Keratinocyte (primary cell): ENCODE results near the gene PRR3. TPM values are rescaled to one million over a fixed set of nuclear protein-coding genes. Genes with fewer than 3 reads are reported as not detected.

Experiments
- DNase-seq: peaks from one replicate; pipeline ENCODE4 v3.0.0-alpha.2; 2011; ENCODE audit warnings: low read depth, missing footprints, low spot score
- FAIRE-seq: peaks from 2 replicates; lab custom pipeline; 2011; peaks lifted over from hg19 to GRCh38; lab: Jason Lieb, UNC
- H2AFZ ChIP-seq: 2 replicates; pipeline ENCODE4 v1.6.0; 2012; ENCODE audit warnings: low read length, control low read depth, inconsistent platforms; ENCODE audit not compliant: control insufficient read depth
- H3K27ac ChIP-seq: 2 replicates; pipeline ENCODE4 v1.5.1; 2011; ENCODE audit warnings: low read length; ENCODE audit not compliant: control insufficient read depth, insufficient read depth
- H3K27me3 ChIP-seq: 3 replicates; pipeline ENCODE4 v1.6.0; 2011; ENCODE audit warnings: low read length; ENCODE audit not compliant: control insufficient read depth, insufficient read depth; ENCODE audit errors: extremely low read depth
- H3K36me3 ChIP-seq, 2 experiments: 2 replicates in 1 of 2; 3 replicates in 1 of 2; pipeline ENCODE4 v1.5.1; 2011; ENCODE audit warnings: low read length in 2 of 2, mild to moderate bottlenecking in 1 of 2; ENCODE audit not compliant: control insufficient read depth in 2 of 2, insufficient read depth in 2 of 2; ENCODE audit errors: extremely low read depth in 1 of 2
- H3K4me1 ChIP-seq: 3 replicates; pipeline ENCODE4 v1.5.1; 2011; ENCODE audit warnings: low read length; ENCODE audit not compliant: control insufficient read depth, insufficient read depth; ENCODE audit errors: extremely low read depth
- H3K4me2 ChIP-seq: 3 replicates; pipeline ENCODE4 v1.6.0; 2011; ENCODE audit warnings: low read depth, low read length; ENCODE audit not compliant: control insufficient read depth, insufficient read depth; ENCODE audit errors: extremely low read depth
- H3K4me3 ChIP-seq, 3 experiments: fragments of 200-600 bp in 1 of 3; sonication (generic) in 1 of 3; 2 replicates in 2 of 3; 3 replicates in 1 of 3; pipeline ENCODE4 v1.5.1; 2011 to 2016; ENCODE audit warnings: low read length in 3 of 3, mild to moderate bottlenecking in 3 of 3, control low read depth in 2 of 3, inconsistent platforms in 1 of 3, low read depth in 1 of 3, mixed read lengths in 1 of 3, mixed run types in 1 of 3, moderate library complexity in 1 of 3; ENCODE audit not compliant: control insufficient read depth in 2 of 3, insufficient read depth in 2 of 3; ENCODE audit errors: extremely low read depth in 1 of 3
- H3K79me2 ChIP-seq: 2 replicates; pipeline ENCODE4 v1.6.0; 2012; ENCODE audit warnings: low read length; ENCODE audit not compliant: control insufficient read depth, insufficient read depth
- H3K9ac ChIP-seq: 3 replicates; pipeline ENCODE4 v1.6.0; 2011; ENCODE audit warnings: low read length; ENCODE audit not compliant: control insufficient read depth, insufficient read depth; ENCODE audit errors: extremely low read depth
- H3K9me1 ChIP-seq: 3 replicates; pipeline ENCODE4 v1.6.0; 2011; ENCODE audit warnings: low read length; ENCODE audit not compliant: control insufficient read depth, insufficient read depth; ENCODE audit errors: extremely low read depth
- H3K9me3 ChIP-seq: 2 replicates; pipeline ENCODE4 v1.5.1; 2012; ENCODE audit warnings: low read depth, low read length; ENCODE audit not compliant: control insufficient read depth
- H4K20me1 ChIP-seq: 3 replicates; pipeline ENCODE4 v1.6.0; 2011; ENCODE audit warnings: low read length; ENCODE audit not compliant: control insufficient read depth, insufficient read depth; ENCODE audit errors: extremely low read depth
- CTCF ChIP-seq, 3 experiments: IDR thresholded peaks in 1 of 3; conservative IDR thresholded peaks in 1 of 3; optimal IDR thresholded peaks in 1 of 3; 2 replicates in 2 of 3; 3 replicates in 1 of 3; pipeline versions ENCODE3 to v1.5.1; 2011; ENCODE audit warnings: low read length in 3 of 3, mild to moderate bottlenecking in 3 of 3, moderate library complexity in 2 of 3, control low read depth in 1 of 3, inconsistent platforms in 1 of 3; ENCODE audit not compliant: insufficient read depth in 2 of 3; ENCODE audit errors: extremely low read depth in 1 of 3
- EZH2 ChIP-seq: IDR thresholded peaks from one replicate; pipeline ENCODE4 v1.6.1; 2012; ENCODE audit warnings: inconsistent platforms, mild to moderate bottlenecking, low read length, moderate library complexity
- dilution Hi-C: fragments of 300-500 bp; cut with MboI; formaldehyde crosslinking; loops from one replicate; pipeline ENCODE4 v1.7.0; 2020; ENCODE audit warnings: low sequenced_read_pairs; ENCODE audit not compliant: extremely low pct_ligation_motif_present
- polyA plus RNA-seq, 5 experiments: library from polyadenylated mRNA; depleted of rRNA in 3 of 5; stranded (reverse) in 3 of 5; stranded (forward) in 1 of 5; unstranded in 1 of 5; fragments of >200 nt; gene quantifications; 1 replicate in 1 of 5; 2 replicates in 3 of 5; 3 replicates in 1 of 5; pipeline versions ENCODE4 v1.2.1 to v1.2.3, GENCODE V29; 2011 to 2012; ENCODE audit warnings: missing spikeins in 2 of 5, low read depth in 1 of 5, low replicate concordance in 1 of 5

PRR3 gene
- polyA plus RNA-seq, 1 donor (not counting 4 experiments of a cell fraction or from before 2014, with no cell fraction given): 6.1 TPM

GRCh38 chr6:30530014-30530413 lies 27.1 kb upstream of the PRR3 start:
- H3K9me3 ChIP-seq: no peaks in the 10 kb centered on the region
- DNase-seq (no peak), FAIRE-seq (no peak)
- no peak overlapping the region for H3K9ac ChIP-seq
- no peak overlapping the region for H2AFZ ChIP-seq
- H3K4me3 ChIP-seq: no peak overlapping the region
- no peak overlapping the region for H3K27ac ChIP-seq
- H3K9me1 ChIP-seq: no peaks in the 10 kb centered on the region
- dilution Hi-C loops: no loop called here
- no peaks in the 10 kb centered on the region for H3K79me2 ChIP-seq
- TF ChIP-seq CTCF (optimal IDR thresholded peaks at IDR 0.05 in 1 of 3, IDR thresholded peaks at IDR 0.05 in 1 of 3, conservative IDR thresholded peaks at IDR 0.05 in 1 of 3; ENCODE audit: extremely low read depth in 1 of 3, insufficient read depth in 2 of 3, low read length in 3 of 3) (no peak), EZH2 (no peak)
- no peaks in the 10 kb centered on the region for H3K36me3 ChIP-seq
- no peak overlapping the region for H3K4me2 ChIP-seq
- no peaks in the 10 kb centered on the region for H3K27me3 ChIP-seq
- H4K20me1 ChIP-seq: no peaks in the 10 kb centered on the region
- peaks cover 5% of the 10 kb centered on the region for H3K4me1 ChIP-seq

GRCh38 chr6:30533460-30534294 lies 23.4 kb upstream of the PRR3 start:
- no peaks in the 10 kb centered on the region for H3K9me1 ChIP-seq
- H3K4me3 ChIP-seq: no peak overlapping the region
- no peaks in the 10 kb centered on the region for H3K4me1 ChIP-seq
- H4K20me1 ChIP-seq: no peaks in the 10 kb centered on the region
- no peaks in the 10 kb centered on the region for H3K27me3 ChIP-seq
- H3K9me3 ChIP-seq: no peaks in the 10 kb centered on the region
- H3K79me2 ChIP-seq: no peaks in the 10 kb centered on the region
- H3K4me2 ChIP-seq: no peak overlapping the region
- no peak overlapping the region for H2AFZ ChIP-seq
- FAIRE-seq: no peak
- no peak overlapping the region for H3K27ac ChIP-seq
- DNase-seq: no peak
- no peak for TF ChIP-seq CTCF (optimal IDR thresholded peaks at IDR 0.05 in 1 of 3, IDR thresholded peaks at IDR 0.05 in 1 of 3, conservative IDR thresholded peaks at IDR 0.05 in 1 of 3; ENCODE audit: extremely low read depth in 1 of 3, insufficient read depth in 2 of 3, low read length in 3 of 3)
- no peak for TF ChIP-seq EZH2
- dilution Hi-C loops: no loop called here
- H3K9ac ChIP-seq: no peak overlapping the region
- H3K36me3 ChIP-seq: no peaks in the 10 kb centered on the region
